Activated T-helper 1 cell treated with anti-CD3 and anti-CD28 coated beads, Interleukin-12 subunit alpha, Interleukin-12 subunit beta, Interleukin-2, Interleukin-4 antibody, amounts not matched to agents 30 ng/mL and 10 ng/mL and 1 ng/mL, durations not matched to agents 14 hours and 24 hours and 36 hours (primary cell): Measurements from ENCODE around the gene GPX2. TPM values are rescaled to one million over a fixed set of nuclear protein-coding genes. Genes with fewer than 3 reads are reported as not detected.

Experiments
- DNase-seq: peaks from one replicate; pipeline ENCODE4 v3.0.0; 2021; ENCODE audit warnings: low spot score
- H3K27ac Mint-ChIP-seq: one replicate; pipeline ENCODE4 v1.8.0; 2021; ENCODE audit warnings: mild to moderate bottlenecking, mixed read lengths
- H3K27me3 Mint-ChIP-seq: one replicate; pipeline ENCODE4 v1.8.0; 2022; ENCODE audit warnings: mild to moderate bottlenecking, moderate library complexity, mixed read lengths; ENCODE audit not compliant: insufficient read depth
- H3K36me3 Mint-ChIP-seq: one replicate; pipeline ENCODE4 v1.8.0; 2021; ENCODE audit warnings: low read depth, mixed read lengths
- H3K4me1 Mint-ChIP-seq: one replicate; pipeline ENCODE4 v1.8.0; 2021; ENCODE audit warnings: low read depth, mixed read lengths
- H3K4me3 Mint-ChIP-seq: one replicate; pipeline ENCODE4 v1.8.0; 2021; ENCODE audit warnings: mild to moderate bottlenecking, moderate library complexity, mixed read lengths
- H3K9me3 Mint-ChIP-seq: one replicate; pipeline ENCODE4 v1.8.0; 2021; ENCODE audit warnings: mixed read lengths
- intact Hi-C: fragments of 100-400 bp; cut with micrococcal nuclease; formaldehyde crosslinking; loops from one replicate; pipeline ENCODE4 v1.15.1; 2024
- total RNA-seq: library from RNA; stranded (reverse); gene quantifications from 2 replicates; pipeline ENCODE4 v1.2.3, GENCODE V29; 2022

GPX2 gene
- not detected in 2 replicates for total RNA-seq

DNA sequence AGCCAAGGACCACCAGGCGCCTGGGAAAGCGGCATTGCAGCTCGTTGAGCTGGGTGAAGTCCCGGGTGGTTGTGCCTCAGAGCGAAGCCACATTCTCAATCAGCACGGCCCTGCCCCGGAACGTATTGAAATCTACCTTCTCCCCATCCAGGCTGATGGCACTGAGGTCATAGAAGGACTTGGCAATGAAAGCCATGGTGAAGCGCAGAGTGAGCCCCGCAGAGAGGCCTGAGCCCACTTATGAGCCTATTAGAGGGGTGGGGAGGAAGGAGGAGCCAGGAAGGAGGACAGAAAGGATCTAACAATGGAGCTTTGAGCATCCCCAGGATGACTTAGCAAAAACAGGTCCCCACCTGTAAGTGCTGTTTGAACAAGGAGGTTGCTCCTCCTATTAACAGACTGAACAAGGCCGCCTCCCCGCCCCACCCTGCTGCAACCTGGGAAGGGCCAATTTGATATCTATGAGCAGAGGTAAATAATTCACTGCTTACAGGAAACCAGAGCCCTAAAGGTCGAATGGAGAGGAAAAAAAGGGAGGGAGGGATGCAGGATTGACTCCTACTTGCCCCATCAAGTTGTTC is at the start of gene GPX2:
TSS of gene GPX2 (minus strand) at position 215 of the 581 bp plus-strand sequence. CDS start at position 196, 19 bp downstream.
- H3K27me3 Mint-ChIP-seq, result no peaks in the 10 kb centered on the region
- intact Hi-C loops, result no loop called here

DNA sequence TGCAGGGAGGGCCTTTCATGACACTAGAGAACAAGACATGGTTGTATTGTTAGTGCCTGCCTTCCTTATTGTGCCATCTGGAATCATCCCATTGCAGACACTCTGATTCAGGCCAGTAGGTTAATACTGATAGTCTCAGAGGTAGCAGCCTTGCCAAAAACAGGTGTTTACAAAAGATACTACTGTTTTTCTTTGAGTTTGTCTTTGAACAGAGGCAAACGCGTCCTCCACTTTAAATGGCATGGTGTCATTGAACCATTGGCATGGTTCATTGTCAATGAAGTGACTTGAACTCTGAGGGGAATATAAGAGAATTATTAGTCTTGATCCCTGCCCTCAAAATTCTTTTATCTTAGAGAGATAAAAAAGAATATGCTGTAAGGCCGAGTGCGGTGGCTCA is 48.4 kb upstream of the GPX2 start:
- H3K9me3 Mint-ChIP-seq, result no peaks in the 10 kb centered on the region

More for the DNA sequence above, at the start of gene GPX2:
- no peak for DNase-seq
- Mint-ChIP-seq H3K4me3 (no peak within 1 kb of the TSS), H3K9me3 (no peaks in the 10 kb centered on the region), H3K4me1 (peaks cover 29% of the 10 kb centered on the region), H3K36me3 (peaks cover 18% of the 10 kb centered on the region), H3K27ac (peak within 1 kb of the TSS; percentile 11)

DNA sequence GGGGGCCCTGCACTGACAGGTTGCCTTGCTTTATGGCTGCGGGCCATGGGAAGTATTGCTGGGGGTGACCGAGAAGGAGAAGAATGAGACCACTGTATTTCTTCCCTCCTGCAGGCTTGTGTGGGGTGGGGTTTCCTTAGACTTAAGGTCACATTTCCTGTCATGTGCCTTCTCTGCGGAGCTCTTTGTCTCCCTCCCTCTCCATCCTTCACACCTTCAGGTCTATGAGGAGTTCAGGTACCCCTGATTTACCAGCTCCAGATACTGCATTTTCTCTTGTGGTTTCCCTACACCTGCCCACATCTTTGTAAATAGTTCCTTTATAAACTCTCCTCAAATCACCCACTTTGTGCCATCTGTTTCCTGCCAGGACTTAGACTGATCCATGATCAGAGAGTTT is 47.8 kb upstream of the GPX2 start:
- no peaks in the 10 kb centered on the region for H3K9me3 Mint-ChIP-seq
- peaks cover 1% of the 10 kb centered on the region for H3K27me3 Mint-ChIP-seq
- H3K4me1 Mint-ChIP-seq, result peaks cover 50% of the 10 kb centered on the region
- intact Hi-C loops, result no loop called here
- H3K4me3 Mint-ChIP-seq, result peak overlapping the region; percentile 59
- peak overlapping the region; percentile 15 for H3K27ac Mint-ChIP-seq
- no peak for DNase-seq
- peaks cover 16% of the 10 kb centered on the region for H3K36me3 Mint-ChIP-seq

More for the DNA sequence above, 48.4 kb upstream of the GPX2 start:
- peaks cover 16% of the 10 kb centered on the region for H3K36me3 Mint-ChIP-seq
- no peak for DNase-seq
- H3K4me1 Mint-ChIP-seq, result peaks cover 49% of the 10 kb centered on the region
- intact Hi-C loops, result no loop called here
- H3K4me3 Mint-ChIP-seq, result no peak overlapping the region
- H3K27me3 Mint-ChIP-seq, result no peaks in the 10 kb centered on the region
- H3K27ac Mint-ChIP-seq, result no peak overlapping the region

DNA sequence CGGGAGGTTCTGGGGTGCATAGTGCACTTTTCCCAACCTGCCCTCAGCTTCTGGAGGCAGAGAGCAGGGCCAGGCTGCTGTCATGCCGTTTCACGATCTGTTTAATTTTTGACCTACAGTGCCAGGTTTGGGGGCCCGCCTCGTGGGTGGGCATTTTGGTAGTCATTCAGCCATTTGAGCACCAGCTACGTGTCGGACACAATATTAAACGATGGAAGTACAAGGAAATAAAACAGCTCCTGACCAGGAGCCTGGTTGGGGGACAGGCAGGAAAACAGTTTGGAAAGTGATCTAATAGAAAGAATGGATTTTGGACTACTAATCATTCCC is 44.9 kb upstream of the GPX2 start:
- Mint-ChIP-seq H3K36me3 (peaks cover 16% of the 10 kb centered on the region), H3K27ac (peak overlapping the region; percentile 99), H3K27me3 (peaks cover 19% of the 10 kb centered on the region), H3K4me3 (peak overlapping the region; percentile 98), H3K4me1 (peaks cover 51% of the 10 kb centered on the region), H3K9me3 (no peaks in the 10 kb centered on the region)
- DNase-seq, result no peak
- intact Hi-C loops, result loop anchor here (1.0 to 5.0 kb wide), 12 partner anchors 11 to 600 kb away; partner anchors contain the start of genes CHURC1, FUT8, MAX and MTHFD1

DNA sequence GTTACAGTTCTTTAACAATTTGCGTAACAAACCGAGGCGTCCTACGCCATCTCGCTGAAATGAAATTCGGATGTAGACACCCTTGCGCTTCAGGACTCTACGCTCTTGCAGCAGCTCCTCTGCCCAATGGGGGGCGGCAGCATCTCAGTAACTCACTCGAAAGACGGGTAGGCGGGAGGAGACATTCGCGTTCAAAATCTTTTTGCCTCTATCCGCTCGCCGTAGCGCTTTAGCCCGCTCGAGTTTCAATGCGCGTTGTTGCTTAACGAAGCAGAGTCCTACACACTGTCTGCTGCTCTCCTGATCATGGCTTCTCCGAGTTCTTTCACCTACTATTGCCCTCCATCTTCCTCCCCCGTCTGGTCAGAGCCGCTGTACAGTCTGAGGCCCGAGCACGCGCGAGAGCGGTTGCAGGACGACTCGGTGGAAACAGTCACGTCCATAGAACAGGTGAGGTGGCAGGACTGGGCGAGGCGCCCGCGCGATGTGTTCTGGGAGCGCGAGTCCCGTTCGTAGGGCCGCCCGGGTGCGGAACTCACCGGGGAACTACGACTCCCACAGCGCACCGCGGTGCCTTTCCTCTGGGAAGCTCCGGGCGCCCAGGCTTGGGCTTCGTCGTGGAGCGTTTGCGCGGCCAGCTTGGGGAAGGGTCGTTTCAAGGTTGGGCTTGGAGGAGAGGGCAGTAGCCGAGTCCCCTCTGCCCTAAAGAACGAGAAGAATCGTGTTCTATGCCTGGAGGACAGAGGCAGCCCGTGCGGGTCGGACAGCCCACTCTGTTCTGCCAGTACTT is 44.3 kb upstream of the GPX2 start, which contains the start of gene FNTB:
TSS of gene FNTB (plus strand) at position 248 of the 790 bp plus-strand sequence. CDS start at position 307, 59 bp downstream.
- H3K27me3 Mint-ChIP-seq, result peaks cover 22% of the 10 kb centered on the region
- peaks cover 16% of the 10 kb centered on the region for H3K36me3 Mint-ChIP-seq
- peaks cover 51% of the 10 kb centered on the region for H3K4me1 Mint-ChIP-seq
- DNase-seq, result peak; percentile 90
- intact Hi-C loops, result loop anchor here (1.0 to 5.0 kb wide), 13 partner anchors 11 to 600 kb away; partner anchors contain the start of genes CHURC1, FUT8, MAX and MTHFD1
- peak within 1 kb of the TSS; percentile 98 for H3K4me3 Mint-ChIP-seq
- H3K9me3 Mint-ChIP-seq, result no peaks in the 10 kb centered on the region
- peak within 1 kb of the TSS; percentile 99 for H3K27ac Mint-ChIP-seq

DNA sequence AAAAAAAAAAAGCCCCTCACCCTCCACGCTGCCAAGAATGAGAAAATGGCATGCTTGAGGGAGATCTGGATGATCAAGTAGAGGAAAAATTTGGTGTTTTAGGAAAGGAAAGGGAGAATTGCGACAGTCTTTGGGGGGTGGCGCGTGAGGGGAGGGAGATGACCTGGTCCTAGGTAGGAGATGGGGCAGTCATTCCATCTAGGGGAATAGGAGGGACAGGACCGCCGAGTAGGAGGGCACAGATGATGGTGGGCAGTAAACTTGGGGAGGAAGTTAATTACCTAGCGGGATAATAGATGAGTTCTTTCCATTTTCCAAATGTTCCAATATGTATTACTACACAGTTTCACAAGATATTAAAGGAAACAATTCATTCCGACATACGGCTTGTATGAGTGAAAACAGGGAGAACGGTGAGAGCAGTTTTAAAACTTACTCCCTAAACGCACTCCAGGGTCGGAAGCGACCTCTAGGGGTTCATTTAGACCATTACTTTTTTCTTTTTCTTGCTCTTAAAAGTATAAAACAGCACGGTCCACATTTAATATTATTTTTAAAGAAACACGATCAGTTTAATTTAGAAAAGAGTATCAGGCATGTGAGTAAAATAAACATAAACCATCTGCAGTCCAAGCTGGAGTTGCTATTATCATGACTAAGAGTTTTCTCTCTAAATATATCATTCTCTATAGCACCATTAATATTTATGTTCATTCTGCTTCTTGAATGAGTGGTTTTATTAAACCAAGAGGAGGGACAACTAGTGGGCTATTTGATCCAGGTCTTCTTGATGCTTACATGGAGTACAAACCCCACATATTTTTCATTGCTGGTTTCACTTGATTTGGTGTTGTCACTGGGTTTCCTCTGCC is 41.1 kb upstream of the GPX2 start:
- Mint-ChIP-seq H3K9me3 (no peaks in the 10 kb centered on the region), H3K4me1 (peaks cover 26% of the 10 kb centered on the region), H3K36me3 (peaks cover under 1% of the 10 kb centered on the region), H3K27me3 (peaks cover 29% of the 10 kb centered on the region), H3K27ac (no peak overlapping the region), H3K4me3 (peak overlapping the region; percentile 41)
- intact Hi-C loops, result loop anchor here (1.0 kb wide), 1 partner anchor 160 kb away; no protein-coding TSS in a partner anchor
- DNase-seq, result no peak

DNA sequence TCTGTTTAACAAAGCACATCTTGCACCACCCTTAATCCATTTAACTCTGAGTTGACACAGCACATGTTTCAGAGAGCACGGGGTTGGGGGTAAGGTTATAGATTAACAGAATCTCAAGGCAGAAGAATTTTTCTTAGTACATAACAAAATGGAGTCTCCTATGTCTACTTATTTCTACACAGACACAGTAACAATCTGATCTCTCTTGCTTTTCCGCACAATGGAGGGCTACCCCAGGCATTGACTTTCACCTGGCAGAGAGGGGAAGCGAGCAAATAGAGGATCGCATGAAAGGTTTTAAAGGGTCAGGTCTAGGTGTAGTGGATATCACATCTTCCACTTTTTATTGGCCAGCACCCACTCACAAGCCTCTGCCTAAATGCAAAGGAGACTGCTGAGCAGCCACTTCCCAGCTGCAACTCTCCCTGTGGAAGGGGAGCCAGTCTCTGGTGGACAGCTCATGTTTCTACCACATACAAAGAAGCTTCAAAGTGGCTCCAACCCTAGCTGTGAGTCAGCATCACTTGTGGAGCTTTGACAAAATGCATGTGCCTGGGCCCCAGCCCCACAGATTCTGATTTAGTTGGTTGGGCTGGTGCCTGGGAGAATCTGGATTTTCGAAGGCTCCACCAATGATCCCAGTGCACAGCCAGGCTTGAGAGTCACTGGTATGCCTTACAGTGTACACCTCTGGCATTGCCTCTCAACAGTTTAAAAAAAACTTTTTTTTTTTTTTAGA is 37.0 kb upstream of the GPX2 start:
- no peak for DNase-seq

DNA sequence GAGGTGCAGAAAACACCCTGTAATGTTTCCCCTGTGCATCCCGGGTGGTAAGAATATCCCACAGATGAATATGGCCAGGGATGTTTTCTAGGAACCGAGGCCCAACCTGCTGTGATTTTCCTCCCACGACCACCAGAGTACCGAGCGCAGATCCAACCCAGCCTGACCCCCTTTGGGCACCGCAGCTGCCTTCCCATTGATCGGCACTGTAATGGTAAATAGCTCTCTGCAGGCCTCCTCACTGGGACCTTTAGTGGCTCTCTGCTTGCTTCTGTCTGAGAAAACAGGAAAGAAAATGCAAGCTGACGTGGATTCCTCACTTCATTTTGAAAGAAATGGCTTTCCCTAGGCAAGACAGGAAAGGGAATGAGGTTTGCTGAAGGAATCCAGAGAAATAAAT is 32.0 kb upstream of the GPX2 start:
- H3K4me3 Mint-ChIP-seq, result peak overlapping the region; percentile 39
- intact Hi-C loops, result loop anchor here (5.0 kb wide), 1 partner anchor 47 kb away; no protein-coding TSS in a partner anchor
- H3K27ac Mint-ChIP-seq, result no peak overlapping the region
- no peaks in the 10 kb centered on the region for H3K4me1 Mint-ChIP-seq
- H3K36me3 Mint-ChIP-seq, result no peaks in the 10 kb centered on the region
- no peaks in the 10 kb centered on the region for H3K9me3 Mint-ChIP-seq
- no peak for DNase-seq
- peaks cover 40% of the 10 kb centered on the region for H3K27me3 Mint-ChIP-seq

More for the DNA sequence above, 37.0 kb upstream of the GPX2 start:
- Mint-ChIP-seq H3K27me3 (peaks cover 36% of the 10 kb centered on the region), H3K27ac (no peak overlapping the region), H3K9me3 (no peaks in the 10 kb centered on the region), H3K36me3 (no peaks in the 10 kb centered on the region), H3K4me3 (no peak overlapping the region), H3K4me1 (peaks cover 7% of the 10 kb centered on the region)
- intact Hi-C loops, result no loop called here

DNA sequence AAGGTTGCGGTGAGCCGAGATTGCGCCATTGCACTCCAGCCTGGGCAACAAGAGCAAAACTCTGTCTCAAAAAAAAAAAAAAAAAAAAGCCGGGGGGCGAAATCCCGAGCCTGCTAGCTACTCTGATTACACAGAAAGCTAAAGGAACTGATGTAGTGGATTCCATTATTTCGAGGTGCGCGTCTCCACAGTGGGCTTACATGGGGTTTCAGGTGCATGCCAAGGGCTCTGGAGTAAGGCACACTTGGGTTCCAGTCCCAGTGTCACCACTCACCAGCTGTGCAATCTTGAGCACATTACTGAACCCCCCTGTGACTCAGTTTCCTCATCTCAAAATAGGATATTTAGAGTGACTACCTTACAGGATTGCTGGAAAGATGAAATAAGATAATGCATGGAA is 31.3 kb upstream of the GPX2 start:
- Mint-ChIP-seq H3K9me3 (no peaks in the 10 kb centered on the region), H3K27ac (no peak overlapping the region), H3K36me3 (no peaks in the 10 kb centered on the region), H3K4me1 (no peaks in the 10 kb centered on the region), H3K4me3 (no peak overlapping the region), H3K27me3 (peaks cover 37% of the 10 kb centered on the region)
- intact Hi-C loops, result loop anchor here (5.0 kb wide), 1 partner anchor 47 kb away; no protein-coding TSS in a partner anchor
- no peak for DNase-seq

DNA sequence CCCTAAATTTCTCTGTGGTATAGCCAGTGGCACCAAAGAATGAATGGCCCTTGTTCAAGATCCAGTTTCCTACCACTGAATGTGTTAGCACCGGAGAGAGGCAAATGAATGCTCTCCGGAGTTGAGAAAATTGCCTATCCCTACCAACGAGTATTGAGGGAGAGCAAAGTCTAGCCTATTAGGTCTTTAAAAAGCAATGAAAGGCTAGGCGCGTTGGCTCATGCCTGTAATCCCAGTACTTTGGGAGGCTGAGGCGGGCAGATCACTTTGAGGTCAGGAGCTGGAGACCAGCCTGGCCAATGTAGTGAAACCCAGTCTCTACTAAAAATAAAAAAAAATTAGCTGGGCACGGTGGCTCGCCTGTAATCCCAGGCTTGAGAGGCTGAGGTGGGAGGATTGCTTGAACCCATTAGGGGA is 30.5 kb upstream of the GPX2 start:
- intact Hi-C loops, result loop anchor here (5.0 kb wide), 1 partner anchor 46 kb away; no protein-coding TSS in a partner anchor
- DNase-seq, result no peak
- peak overlapping the region; percentile 84 for H3K4me3 Mint-ChIP-seq
- H3K27me3 Mint-ChIP-seq, result peaks cover 33% of the 10 kb centered on the region
- no peaks in the 10 kb centered on the region for H3K36me3 Mint-ChIP-seq
- H3K4me1 Mint-ChIP-seq, result no peaks in the 10 kb centered on the region
- H3K9me3 Mint-ChIP-seq, result no peaks in the 10 kb centered on the region
- no peak overlapping the region for H3K27ac Mint-ChIP-seq

DNA sequence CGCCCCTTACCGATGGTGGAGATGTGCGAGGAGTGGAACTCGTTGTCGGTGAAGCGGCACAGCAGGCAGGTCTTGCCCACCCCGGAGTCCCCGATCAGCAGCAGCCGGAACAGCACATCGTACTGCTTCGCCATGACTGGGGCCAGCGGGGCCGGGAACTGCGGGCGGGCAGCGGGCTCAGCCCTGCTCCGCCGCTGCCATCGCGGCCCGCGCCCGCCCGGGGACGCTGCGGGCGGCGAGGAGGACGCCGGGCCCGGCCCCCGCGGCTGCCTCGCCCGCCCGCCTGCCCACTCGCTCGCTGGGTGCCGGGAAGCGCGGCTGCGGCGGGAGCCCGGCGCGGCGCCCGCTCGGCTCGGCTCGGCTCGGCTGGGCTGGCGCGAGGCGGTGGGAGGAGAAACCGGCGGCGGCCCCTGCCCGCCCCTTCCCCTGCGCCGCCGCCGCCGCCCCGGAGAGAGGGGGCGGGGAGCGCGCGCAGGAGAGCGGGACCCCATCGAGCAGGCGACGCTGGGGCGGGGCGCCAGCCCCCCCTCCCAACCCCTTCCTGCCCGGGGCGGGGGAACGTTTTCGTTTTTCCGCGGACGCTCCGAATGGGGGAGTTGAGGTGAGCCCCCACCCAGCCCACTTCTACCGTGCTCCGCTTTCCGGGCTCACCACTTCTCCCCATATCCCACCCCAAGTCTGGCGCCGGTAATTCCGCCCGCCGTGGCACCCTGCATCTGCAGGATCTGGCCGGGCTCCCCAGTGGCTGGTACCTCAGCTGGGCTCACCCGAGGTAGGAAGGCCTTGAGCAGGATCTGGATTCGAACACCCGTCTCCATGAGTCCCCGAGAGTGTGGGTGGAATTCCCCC is 29.6 kb upstream of the GPX2 start, which contains the start of gene RAB15:
TSS of gene RAB15 (minus strand) at position 394 of the 849 bp plus-strand sequence. CDS start at position 134, 260 bp downstream.
- peak within 1 kb of the TSS; percentile 84 for H3K4me3 Mint-ChIP-seq
- intact Hi-C loops, result loop anchor here (1.0 to 5.0 kb wide), 2 partner anchors 14 to 45 kb away; partner anchors contain the start of gene FNTB
- peak; percentile 29 for DNase-seq
- H3K36me3 Mint-ChIP-seq, result no peaks in the 10 kb centered on the region
- H3K9me3 Mint-ChIP-seq, result no peaks in the 10 kb centered on the region
- peak within 1 kb of the TSS; percentile 71 for H3K27ac Mint-ChIP-seq
- no peaks in the 10 kb centered on the region for H3K4me1 Mint-ChIP-seq
- H3K27me3 Mint-ChIP-seq, result peaks cover 31% of the 10 kb centered on the region
